ENCODE measurements around the gene SLC66A2.

GRCh38 chr18:79958981-79959380 is 7.5 kb upstream of the SLC66A2 start:
- TF ChIP-seq, protein P1, sequence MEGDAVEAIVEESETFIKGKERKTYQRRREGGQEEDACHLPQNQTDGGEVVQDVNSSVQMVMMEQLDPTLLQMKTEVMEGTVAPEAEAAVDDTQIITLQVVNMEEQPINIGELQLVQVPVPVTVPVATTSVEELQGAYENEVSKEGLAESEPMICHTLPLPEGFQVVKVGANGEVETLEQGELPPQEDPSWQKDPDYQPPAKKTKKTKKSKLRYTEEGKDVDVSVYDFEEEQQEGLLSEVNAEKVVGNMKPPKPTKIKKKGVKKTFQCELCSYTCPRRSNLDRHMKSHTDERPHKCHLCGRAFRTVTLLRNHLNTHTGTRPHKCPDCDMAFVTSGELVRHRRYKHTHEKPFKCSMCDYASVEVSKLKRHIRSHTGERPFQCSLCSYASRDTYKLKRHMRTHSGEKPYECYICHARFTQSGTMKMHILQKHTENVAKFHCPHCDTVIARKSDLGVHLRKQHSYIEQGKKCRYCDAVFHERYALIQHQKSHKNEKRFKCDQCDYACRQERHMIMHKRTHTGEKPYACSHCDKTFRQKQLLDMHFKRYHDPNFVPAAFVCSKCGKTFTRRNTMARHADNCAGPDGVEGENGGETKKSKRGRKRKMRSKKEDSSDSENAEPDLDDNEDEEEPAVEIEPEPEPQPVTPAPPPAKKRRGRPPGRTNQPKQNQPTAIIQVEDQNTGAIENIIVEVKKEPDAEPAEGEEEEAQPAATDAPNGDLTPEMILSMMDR (conservative IDR thresholded peaks at IDR 0.05; ENCODE audit: low read length), result no peak
- no peak for TF ChIP-seq EZH2phosphoT487 (IDR thresholded peaks at IDR 0.05; ENCODE audit: borderline replicate concordance)
